NOMO-1 treated with DMSO at 0.1 percent for 48 hours (cell line): ENCODE measurements around the gene PPP1R36.
"Not testable (repeated sequence)": the region's sequence is repeated elsewhere in the genome, so short reads cannot be mapped to it uniquely, and the experiment has no call there.

Experiments
- DNase-seq: peaks from one replicate; lab custom pipeline; 2025; ENCODE audit not compliant: unreplicated experiment; lab: John Stamatoyannopoulos, UW

Gene PPP1R36

DNA sequence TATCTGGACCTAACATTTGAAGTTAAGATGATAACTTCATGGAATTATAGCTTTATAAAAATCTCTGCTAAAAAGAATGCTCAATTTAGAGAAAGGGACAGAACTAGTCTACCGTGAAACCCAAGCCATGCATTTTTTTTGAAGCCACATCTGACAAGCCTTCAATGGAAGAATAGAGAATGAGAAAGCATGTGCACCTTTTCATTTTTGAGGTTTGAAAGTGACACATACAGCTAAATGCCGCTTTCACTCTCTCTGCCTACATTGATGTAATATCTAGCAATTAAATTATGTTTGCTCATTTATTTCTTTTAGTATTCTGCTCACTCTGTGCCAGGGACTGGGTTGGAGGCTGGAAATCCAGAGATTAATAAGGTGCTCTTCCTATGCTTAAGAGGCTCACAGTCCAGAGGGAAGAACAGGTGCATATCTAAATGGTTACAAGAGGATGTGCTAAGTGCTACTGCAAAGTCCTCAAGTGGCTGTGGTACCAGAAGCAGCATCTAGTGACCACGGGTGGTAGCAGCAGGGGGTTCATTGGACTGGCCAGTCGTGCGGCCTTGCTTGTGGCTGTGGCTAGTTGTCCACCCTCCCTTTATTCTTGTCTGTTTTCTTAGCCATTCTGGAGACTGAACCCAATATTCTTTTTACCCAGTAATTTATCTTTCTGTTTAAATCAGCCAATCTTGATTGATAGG lies 60.4 kb downstream of the PPP1R36 start:
- no peak for DNase-seq

DNA sequence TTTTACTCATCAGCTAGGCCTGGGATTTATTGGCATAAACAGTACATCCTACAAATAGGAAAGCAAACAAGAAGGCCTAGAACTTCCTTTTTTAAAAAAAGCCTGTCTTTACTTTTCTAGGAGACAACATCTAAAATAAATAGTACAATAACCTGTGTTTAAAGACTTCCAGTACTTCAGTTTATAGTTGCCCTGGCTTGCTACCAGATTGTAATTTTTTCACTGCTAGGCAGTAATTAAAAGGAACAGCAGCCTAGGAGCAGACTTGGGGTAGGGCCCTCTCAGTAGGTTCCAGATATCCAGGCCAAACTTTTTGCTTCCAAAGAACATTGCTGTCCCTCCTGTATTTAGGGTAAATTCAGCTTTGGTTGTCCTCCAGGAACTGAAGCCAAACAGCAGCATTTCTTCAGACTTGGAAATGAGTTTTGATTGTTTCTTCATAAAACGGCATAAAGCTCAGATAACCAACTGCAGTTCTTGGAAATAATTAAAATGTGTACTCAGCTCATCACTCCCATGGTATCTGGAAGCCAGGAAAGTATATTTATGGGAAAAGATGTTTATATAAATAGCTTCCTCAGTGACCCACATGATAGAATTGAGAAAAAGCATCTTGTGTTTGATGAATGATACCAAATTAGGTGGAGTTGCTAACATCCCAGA lies 61.7 kb downstream of the PPP1R36 start:
- DNase-seq: no peak

DNA sequence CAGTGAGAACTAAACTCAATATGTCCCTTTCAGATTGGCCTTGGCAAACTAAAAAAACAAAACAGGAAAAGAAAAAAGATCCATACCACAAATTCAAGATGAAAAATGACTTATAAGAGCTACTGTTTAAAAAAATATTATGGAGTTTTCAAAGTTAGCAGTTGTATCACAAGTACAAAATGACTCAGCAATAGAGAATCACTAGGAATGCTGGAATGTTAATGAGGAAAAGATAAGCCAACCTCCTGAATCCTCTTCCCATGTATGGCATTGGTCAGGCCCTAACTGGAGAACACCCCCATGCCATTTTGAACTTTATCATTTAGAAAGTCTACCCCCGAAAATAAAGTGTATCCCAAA lies 62.2 kb downstream of the PPP1R36 start:
- DNase-seq: no peak

DNA sequence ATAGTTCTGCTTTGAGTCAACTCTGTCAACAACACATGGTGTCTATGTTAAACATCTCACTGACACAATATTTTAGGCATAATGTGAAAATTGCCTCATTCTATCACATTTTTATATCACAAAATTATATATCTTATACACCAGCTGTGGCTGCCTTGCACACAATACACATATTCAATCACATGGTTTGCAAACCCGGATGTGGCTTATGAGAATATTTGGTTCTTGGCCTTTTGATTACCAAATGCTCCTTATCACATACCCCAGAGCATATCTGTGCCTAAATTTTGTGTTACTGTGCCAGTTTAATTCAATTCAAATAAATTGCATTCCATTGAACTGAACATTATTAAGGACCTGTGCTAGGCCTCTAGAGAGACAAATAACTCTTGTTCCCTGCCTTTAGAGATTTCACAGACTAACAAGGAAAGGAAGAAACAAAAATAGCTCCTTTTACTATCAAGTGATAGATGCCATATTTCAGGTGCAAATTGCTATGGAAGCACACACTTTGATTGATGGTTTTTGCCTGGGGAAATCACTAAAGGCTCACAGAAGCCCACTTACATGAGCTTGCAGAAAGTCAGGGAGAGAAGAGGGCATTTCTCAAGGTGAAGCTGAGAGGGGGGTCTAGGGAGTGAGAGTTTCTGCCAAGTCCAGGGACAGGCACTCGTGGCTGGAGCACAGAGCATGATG lies 63.4 kb downstream of the PPP1R36 start:
- DNase-seq: no peak

DNA sequence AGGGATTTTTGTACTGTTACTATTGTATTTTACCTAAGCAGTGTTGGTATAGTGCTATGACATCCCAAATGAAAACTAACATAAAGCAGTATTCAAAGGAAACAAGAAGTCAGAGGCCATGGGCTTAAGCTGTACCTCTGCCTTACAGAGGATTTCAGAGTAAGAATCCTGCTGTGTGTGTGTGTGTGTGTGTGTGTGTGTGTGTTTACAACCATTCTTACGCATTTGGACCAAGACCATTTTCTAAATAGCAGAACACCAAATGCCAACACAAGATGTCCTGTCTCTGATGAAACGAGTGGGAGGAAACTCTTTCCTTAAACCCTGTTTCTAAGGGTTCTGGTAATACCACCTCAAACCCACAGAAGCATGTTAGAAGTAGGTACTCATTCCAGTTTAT lies 64.4 kb downstream of the PPP1R36 start:
- DNase-seq: no peak

DNA sequence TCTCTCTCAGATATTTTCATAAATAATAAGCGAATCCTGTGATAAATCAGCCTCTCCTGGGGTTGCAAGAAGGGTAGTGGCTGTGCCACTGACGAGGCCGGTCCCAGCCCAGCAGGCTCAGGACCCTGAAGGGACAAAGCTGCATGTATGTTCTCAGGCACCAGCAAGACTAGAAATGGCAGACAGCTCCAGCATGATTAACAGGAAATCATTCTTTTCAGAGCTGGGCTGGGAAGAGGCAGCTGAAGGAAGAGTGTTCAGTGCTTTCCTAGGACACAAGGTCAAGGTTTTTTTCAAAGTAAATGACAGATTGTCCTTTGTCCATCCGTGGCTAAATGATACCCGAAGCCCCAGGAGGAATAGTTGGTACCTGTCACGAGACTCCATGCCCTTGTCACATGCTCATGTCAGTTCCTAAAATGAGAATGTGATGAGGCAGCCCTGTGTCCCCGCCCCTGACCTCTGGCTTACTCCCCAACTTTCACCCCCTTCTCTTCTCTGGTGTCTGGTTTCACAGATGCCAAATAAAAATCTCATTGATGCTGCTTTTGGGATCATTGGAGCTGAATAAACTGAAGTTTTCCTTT lies 65.1 kb downstream of the PPP1R36 start:
- DNase-seq: no peak

- not testable (repeated sequence) for DNase-seq
These were observed 68.2 kb downstream of the PPP1R36 start for GRCh38 chr14:64617872-64618408.

DNA sequence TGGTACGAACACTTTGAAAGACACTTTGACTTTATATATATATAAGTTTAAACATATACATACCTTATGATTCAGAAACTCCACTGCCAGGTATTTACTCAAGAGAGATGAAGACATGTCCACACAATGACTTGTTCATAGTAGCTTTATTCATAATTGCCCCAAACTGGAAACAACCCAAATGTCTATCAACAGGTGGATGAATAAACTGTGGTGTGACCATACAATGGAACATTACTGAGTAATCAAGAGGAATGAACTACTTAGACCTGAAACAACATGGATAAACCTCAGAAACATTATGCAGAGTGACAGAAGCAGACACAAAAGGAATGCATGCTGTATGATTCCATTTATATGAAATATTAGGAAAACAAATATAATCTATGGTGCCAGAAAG lies 71.1 kb downstream of the PPP1R36 start:
- DNase-seq: no peak

DNA sequence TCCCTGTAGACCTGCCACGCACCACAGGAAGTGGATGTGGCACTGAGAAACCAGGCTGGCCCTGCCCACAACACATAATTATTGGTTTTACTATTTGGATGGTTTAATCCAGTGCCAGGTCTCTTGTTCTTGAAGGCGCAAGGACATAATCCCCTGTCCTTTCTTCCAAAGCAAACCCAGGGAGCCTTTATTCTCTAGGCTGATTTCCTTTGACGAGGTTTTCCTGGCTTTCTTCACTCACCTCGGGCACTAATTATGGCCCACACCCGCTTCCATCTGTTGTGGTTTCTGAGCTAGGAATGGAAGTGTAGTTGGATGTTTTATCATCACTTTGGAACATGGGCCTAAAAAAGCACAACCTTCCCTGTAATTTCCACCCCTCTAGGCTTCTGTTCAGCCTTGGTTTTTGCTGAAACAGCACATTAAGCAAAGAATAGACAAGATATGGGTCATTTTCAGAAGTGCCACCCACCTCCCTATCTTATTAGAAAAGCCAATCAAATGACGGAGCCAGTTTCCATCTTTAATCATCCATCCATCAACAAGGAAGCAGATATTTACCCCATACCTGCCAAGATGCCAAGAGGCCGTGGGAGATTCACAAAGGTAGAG lies 73.9 kb downstream of the PPP1R36 start:
- DNase-seq: no peak

GRCh38 chr14:64625386-64626232 lies 75.8 kb downstream of the PPP1R36 start:
- DNase-seq: no peak

DNA sequence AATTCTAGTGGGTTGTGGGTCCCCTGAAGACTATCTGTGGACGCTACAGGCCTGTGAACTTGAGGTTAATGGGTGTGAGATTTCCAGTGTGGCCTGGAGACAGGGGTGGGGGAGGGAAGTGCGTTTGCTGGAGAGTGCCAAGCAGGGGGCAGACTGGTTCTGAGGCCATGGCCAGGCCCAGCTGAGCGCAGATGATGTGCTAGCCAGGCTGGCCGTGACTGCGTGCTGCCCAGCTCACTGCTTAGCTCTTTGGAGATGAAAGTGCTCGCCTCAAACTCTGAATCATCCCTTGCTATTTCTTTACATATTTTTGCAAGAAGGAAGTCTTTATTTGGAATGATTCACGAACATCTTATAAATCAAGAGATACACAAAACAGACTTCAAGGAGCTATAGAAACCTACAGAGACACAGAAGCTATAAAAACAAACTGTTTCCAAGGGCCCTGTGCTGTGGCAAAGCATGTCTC lies 79.2 kb downstream of the PPP1R36 start:
- DNase-seq: peak; percentile 58

- no peak for DNase-seq
These were observed 81.0 kb downstream of the PPP1R36 start for GRCh38 chr14:64630778-64631177.

DNA sequence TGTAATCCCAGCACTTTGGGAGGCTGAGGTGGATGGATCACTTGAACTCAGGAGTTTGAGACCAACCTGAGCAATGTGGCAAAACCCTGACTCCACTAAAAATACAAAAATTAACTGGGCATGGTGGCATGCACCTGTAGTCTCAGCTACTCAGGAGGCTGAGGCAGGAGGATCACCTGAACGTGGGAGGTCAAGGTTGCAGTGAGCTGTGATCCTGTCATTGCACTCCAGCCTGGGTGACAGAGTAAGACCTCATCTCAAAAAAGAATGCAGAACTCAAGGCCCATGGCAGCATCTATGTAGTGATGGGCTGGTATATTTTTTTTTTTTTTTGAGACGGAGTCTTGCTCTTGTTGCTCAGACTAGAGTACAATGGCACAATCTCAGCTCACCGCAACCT lies 81.5 kb downstream of the PPP1R36 start:
- not testable (repeated sequence) for DNase-seq

DNA sequence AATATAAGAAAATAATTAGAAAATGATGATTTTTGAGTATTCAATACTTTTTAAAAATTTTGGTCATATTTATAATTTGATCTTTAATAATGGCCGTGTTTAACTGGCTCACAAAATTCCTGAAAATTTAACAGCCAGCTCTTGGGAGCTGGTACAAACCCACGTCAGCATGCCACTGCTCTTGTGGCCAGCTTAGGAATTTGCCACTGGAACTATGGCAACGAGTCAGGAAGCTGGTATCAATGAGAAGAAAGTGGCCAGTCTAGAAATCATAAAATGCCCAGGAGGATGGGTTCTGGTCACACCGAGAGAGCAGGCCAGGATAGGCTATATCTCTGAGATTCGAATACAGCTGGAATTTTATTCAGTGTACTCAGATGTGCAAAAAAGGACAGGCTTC lies 82.3 kb downstream of the PPP1R36 start:
- no peak for DNase-seq

DNA sequence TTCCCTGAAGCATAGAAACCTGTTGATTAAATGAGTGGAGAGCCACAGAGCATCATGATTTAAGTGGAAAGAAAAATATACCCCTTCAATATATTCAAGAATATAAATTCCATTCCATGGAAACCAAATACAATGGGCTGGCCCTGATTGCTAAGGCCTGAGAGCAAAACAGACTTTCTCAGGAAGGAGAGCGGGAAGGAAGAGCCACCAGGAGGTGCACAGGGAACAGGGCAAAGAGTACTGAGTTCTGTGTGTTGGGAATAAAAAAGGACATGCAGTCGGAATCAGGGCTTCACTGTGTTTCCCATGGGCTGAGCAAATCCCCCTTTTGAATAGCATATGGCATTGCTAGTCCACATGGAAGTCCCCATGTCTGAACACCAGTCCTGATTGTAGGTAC lies 84.8 kb downstream of the PPP1R36 start:
- no peak for DNase-seq

GRCh38 chr14:64636208-64636979 lies 86.6 kb downstream of the PPP1R36 start:
- DNase-seq: peak; percentile 62

- no peak for DNase-seq
These were observed 87.2 kb downstream of the PPP1R36 start for GRCh38 chr14:64636980-64637429.

GRCh38 chr14:64637735-64638473 lies 88.1 kb downstream of the PPP1R36 start:
- no peak for DNase-seq

- DNase-seq: no peak
These were observed 88.9 kb downstream of the PPP1R36 start for GRCh38 chr14:64638625-64639024.
